K562 (cell line): ENCODE results near the gene ANO3. TPM values are rescaled to one million over a fixed set of nuclear protein-coding genes. Genes with fewer than 3 reads are reported as not detected.

Source experiments
- ATAC-seq: fragments of 200-7000 bp; cut with Tn5 transposase; 3 replicates; pipeline ENCODE4 v1.9.1; 2020; ENCODE audit warnings: moderate library complexity
- BruUV-seq: library from RNA; stranded (reverse); fragments of 400-500 nt; replicated peaks from 2 replicates; lab custom pipeline; 2021; lab: Mats Ljungman, UMichigan
- CTCF ChIA-PET: fragments of 300-600 bp; formaldehyde crosslinking; extraction: SDS; loops from one replicate; lab custom pipeline; 2021; ENCODE audit warnings: low intra/inter-chr PET ratio; lab: Yijun Ruan, JAX
- POLR2A ChIA-PET: fragments of 300-600, 350-650 bp; sonication (Branson Sonifier 250); formaldehyde crosslinking; extraction: SDS; loops from one replicate; lab custom pipeline; 2021; ENCODE audit warnings: antibody characterized with exemption, inconsistent platforms; lab: Yijun Ruan, JAX
- DNase-seq, 4 experiments: peaks; one replicate each; pipeline versions ENCODE4 v3.0.0 to v3.0.0-alpha.2; 2011 to 2018; ENCODE audit warnings: low spot score in 3 of 4, mixed read lengths in 3 of 4; ENCODE audit errors: extremely low read depth in 1 of 4
- FAIRE-seq: peaks from 2 replicates; lab custom pipeline; 2011; peaks lifted over from hg19 to GRCh38; lab: Jason Lieb, UNC
- H2AFZ ChIP-seq: 2 replicates; pipeline ENCODE4 v1.6.0; 2011; ENCODE audit warnings: low read depth, low read length, control low read depth, inconsistent platforms
- H3K27ac ChIP-seq: fragments of 200-600 bp; 3 replicates; pipeline ENCODE4 v1.8.0; 2011; ENCODE audit warnings: low read depth, mild to moderate bottlenecking, control low read depth, inconsistent platforms, low read length, moderate library complexity, mixed read lengths; ENCODE audit errors: extremely low read depth
- H3K27me3 ChIP-seq, 2 experiments: fragments of 300-600 bp in 1 of 2; 2 replicates in 1 of 2; 3 replicates in 1 of 2; pipeline versions ENCODE4 v1.6.0 to v1.8.0; 2011; ENCODE audit warnings: inconsistent platforms in 2 of 2, low read length in 2 of 2, mild to moderate bottlenecking in 1 of 2, mixed read lengths in 1 of 2, moderate library complexity in 1 of 2; ENCODE audit not compliant: control insufficient read depth in 2 of 2, insufficient read depth in 2 of 2
- H3K36me3 ChIP-seq: fragments of 300-600 bp; 3 replicates; pipeline ENCODE4 v1.8.0; 2011; ENCODE audit warnings: mild to moderate bottlenecking, low read length, inconsistent platforms; ENCODE audit not compliant: control insufficient read depth, insufficient read depth
- H3K4me1 ChIP-seq, 2 experiments: fragments of 200-600 bp in 1 of 2; replicated peaks in 1 of 2; 2 replicates in 1 of 2; 3 replicates in 1 of 2; pipeline versions ENCODE4 v1.5.1 to v1.8.0; 2011; ENCODE audit warnings: inconsistent platforms in 2 of 2, low read length in 2 of 2, mild to moderate bottlenecking in 1 of 2, mixed read lengths in 1 of 2, moderate library complexity in 1 of 2; ENCODE audit not compliant: control insufficient read depth in 2 of 2, insufficient read depth in 2 of 2
- H3K4me2 ChIP-seq: 2 replicates; pipeline ENCODE4 v1.6.1; 2011; ENCODE audit warnings: low read length, control low read depth, inconsistent platforms, mixed read lengths; ENCODE audit not compliant: insufficient read depth
- H3K4me3 ChIP-seq: fragments of 200-600 bp; sonication (generic), shearing (Covaris generic); 2 replicates; pipeline ENCODE4 v1.5.1; 2016; ENCODE audit warnings: control low read depth, inconsistent platforms
- H3K79me2 ChIP-seq: fragments of 200-600 bp; 3 replicates; pipeline ENCODE4 v1.8.0; 2011; ENCODE audit warnings: low read length, inconsistent platforms; ENCODE audit not compliant: control insufficient read depth, insufficient read depth
- H3K9ac ChIP-seq, 2 experiments: 2 replicates each; pipeline versions ENCODE4 v1.6.0 to v1.6.1; 2011; ENCODE audit warnings: low read depth in 2 of 2, low read length in 2 of 2, control low read depth in 1 of 2, inconsistent platforms in 1 of 2, mild to moderate bottlenecking in 1 of 2, mixed read lengths in 1 of 2; ENCODE audit not compliant: insufficient read depth in 1 of 2
- H3K9me1 ChIP-seq: one replicate; pipeline ENCODE4 v1.6.0; 2011; ENCODE audit warnings: inconsistent platforms, mild to moderate bottlenecking, low read length, moderate library complexity; ENCODE audit not compliant: control insufficient read depth, insufficient read depth
- H3K9me3 ChIP-seq: replicated peaks from 2 replicates; pipeline ENCODE4 v1.5.1; 2011; ENCODE audit warnings: low read depth, low read length, inconsistent platforms; ENCODE audit not compliant: control insufficient read depth, insufficient read depth
- H4K20me1 ChIP-seq: replicated peaks from 2 replicates; pipeline ENCODE4 v1.6.1; 2011; ENCODE audit warnings: low read length, inconsistent platforms, mixed read lengths; ENCODE audit not compliant: control insufficient read depth, insufficient read depth
- DPF2 ChIP-seq: fragments of 450-650 bp; IDR thresholded peaks from 2 replicates; pipeline ENCODE4 v1.6.1; 2016
- E2F3 ChIP-seq: fragments of 250-450 bp; sonication (Bioruptor Pico); IDR thresholded peaks from 2 replicates; pipeline ENCODE4 v1.4.0; 2020; ENCODE audit warnings: mild to moderate bottlenecking
- FOS ChIP-seq: IDR thresholded peaks from 3 replicates; pipeline ENCODE4 v1.6.1; 2011; ENCODE audit not compliant: insufficient read length; ENCODE audit errors: extremely low read depth
- HIVEP1 ChIP-seq: fragments of 250-450 bp; sonication (Bioruptor Pico); IDR thresholded peaks from 2 replicates; pipeline ENCODE4 v1.4.0; 2020; ENCODE audit warnings: mild to moderate bottlenecking
- HMG20B ChIP-seq: fragments of 250-450 bp; sonication (Bioruptor Pico); IDR thresholded peaks from 2 replicates; pipeline ENCODE4 v1.5.0; 2021; ENCODE audit warnings: mild to moderate bottlenecking
- MAFK ChIP-seq: IDR thresholded peaks from 2 replicates; pipeline ENCODE4 v1.6.1; 2011; ENCODE audit warnings: low read length, improper control_type of control experiment
- MNT ChIP-seq, 2 experiments: fragments of 450-650 bp; conservative IDR thresholded peaks; 2 replicates each; pipeline ENCODE4 v1.6.1; 2017; ENCODE audit warnings: mild to moderate bottlenecking in 2 of 2, moderate library complexity in 2 of 2
- STAT5A ChIP-seq: IDR thresholded peaks from 2 replicates; pipeline ENCODE4 v1.6.1; 2012; ENCODE audit warnings: low read length, inconsistent platforms, borderline replicate concordance
- ZBTB8A ChIP-seq: fragments of 450-650 bp; IDR thresholded peaks from 2 replicates; pipeline ENCODE4 v1.6.1; 2018; ENCODE audit warnings: mild to moderate bottlenecking, moderate library complexity; ENCODE audit not compliant: partially characterized antibody
- ZMIZ1 ChIP-seq, 2 experiments: fragments of 150-350 bp in 1 of 2; IDR thresholded peaks; 2 replicates each; pipeline ENCODE4 v1.6.1; 2012 to 2016; ENCODE audit warnings: low read depth in 2 of 2, low read length in 2 of 2, mild to moderate bottlenecking in 1 of 2, moderate library complexity in 1 of 2
- WGBS: fragments of 100-300 bp; shearing (Covaris generic); methylation state at CpG from one replicate; pipeline ENCODE4 v1.1.6; 2016; ENCODE audit warnings: low coverage, mixed read lengths; ENCODE audit not compliant: insufficient coverage; ENCODE audit errors: missing lambda C conversion rate; 5-methylcytosine and 5-hydroxymethylcytosine counted together
- in situ Hi-C: fragments of 300-500 bp; cut with MboI; formaldehyde crosslinking; loops from 4 replicates; pipeline ENCODE4 v1.15.0; 2018; ENCODE audit warnings: inconsistent platforms, mixed read lengths
- intact Hi-C: fragments of 100-400 bp; cut with micrococcal nuclease; formaldehyde crosslinking; loops from 2 replicates; pipeline ENCODE4 v1.14.2; 2022
- polyA plus RNA-seq, 8 experiments: library from polyadenylated mRNA; depleted of rRNA in 4 of 8; stranded (reverse) in 5 of 8; unstranded in 3 of 8; fragments of >200 nt; fragmentation: Nextera tagmentation in 2 of 8; fragmentation: Illumina TruSeq in 1 of 8; extraction: Ambion mirVana in 2 of 8; extraction: Trizol in 1 of 8; gene quantifications; 2 replicates each; pipeline versions ENCODE4 v1.2.1 to v1.2.3, GENCODE V29; 2011 to 2014; ENCODE audit warnings: inconsistent platforms in 1 of 8, missing spikeins in 1 of 8
- total RNA-seq, 7 experiments: library from RNA; depleted of rRNA in 6 of 7; stranded (reverse); fragments of >200 nt in 6 of 7; fragmentation: Illumina TruSeq in 2 of 7; extraction: Trizol in 2 of 7; gene quantifications; 2 replicates each; pipeline versions ENCODE4 v1.2.1 to v1.2.3, GENCODE V29; 2011 to 2021; ENCODE audit warnings: low replicate concordance in 1 of 7

ANO3 gene
- total and polyA plus RNA-seq, 9 of the 15 experiments (the other 6 are each of a cell fraction or from before 2014, with no cell fraction given), result 0.01 to 0.13 (median 0.04) TPM; not detected in 1

- Histone ChIP-seq H3K79me2 (no peaks in the 10 kb centered on the region), H3K27ac (no peak overlapping the region), H3K27me3 (no peaks in the 10 kb centered on the region), H2AFZ (no peak overlapping the region), H3K9me3 (no peaks in the 10 kb centered on the region), H3K4me2 (no peak overlapping the region), H3K9me1 (no peaks in the 10 kb centered on the region), H3K4me1 (no peaks in the 10 kb centered on the region; a peak in 1 of 5 replicates), H3K36me3 (no peaks in the 10 kb centered on the region), H3K4me3 (no peak overlapping the region), H3K9ac (no peak overlapping the region), H4K20me1 (no peaks in the 10 kb centered on the region)
- DNase-seq, result no peak
- TF ChIP-seq HMG20B (CRISPR knock-in tag) (no peak), STAT5A (no peak), HIVEP1 (no peak), ZMIZ1 (IDR thresholded peaks at IDR 0.05; ENCODE audit: low read depth in 2 of 2, low read length in 2 of 2) (no peak), E2F3 (CRISPR knock-in tag) (no peak), DPF2 (no peak), MNT (conservative IDR thresholded peaks at IDR 0.05) (no peak), ZBTB8A (no peak), FOS (no peak), MAFK (no peak)
- in situ Hi-C loops, result no loop called here
- intact Hi-C loops, result no loop called here
- ATAC-seq, result no peak
- WGBS, result 0% methylated on average over 5 of the region's 5 CpGs
- no peak for FAIRE-seq
- ChIA-PET POLR2A (no interaction called here), CTCF (no interaction called here)
- no TSS peak for BruUV-seq
These were observed 21.1 kb downstream of the ANO3 start for GRCh38 chr11:26353010-26353409.
